ENCODE measurements around the gene DNAH1.

The DNAH1 gene

DNA sequence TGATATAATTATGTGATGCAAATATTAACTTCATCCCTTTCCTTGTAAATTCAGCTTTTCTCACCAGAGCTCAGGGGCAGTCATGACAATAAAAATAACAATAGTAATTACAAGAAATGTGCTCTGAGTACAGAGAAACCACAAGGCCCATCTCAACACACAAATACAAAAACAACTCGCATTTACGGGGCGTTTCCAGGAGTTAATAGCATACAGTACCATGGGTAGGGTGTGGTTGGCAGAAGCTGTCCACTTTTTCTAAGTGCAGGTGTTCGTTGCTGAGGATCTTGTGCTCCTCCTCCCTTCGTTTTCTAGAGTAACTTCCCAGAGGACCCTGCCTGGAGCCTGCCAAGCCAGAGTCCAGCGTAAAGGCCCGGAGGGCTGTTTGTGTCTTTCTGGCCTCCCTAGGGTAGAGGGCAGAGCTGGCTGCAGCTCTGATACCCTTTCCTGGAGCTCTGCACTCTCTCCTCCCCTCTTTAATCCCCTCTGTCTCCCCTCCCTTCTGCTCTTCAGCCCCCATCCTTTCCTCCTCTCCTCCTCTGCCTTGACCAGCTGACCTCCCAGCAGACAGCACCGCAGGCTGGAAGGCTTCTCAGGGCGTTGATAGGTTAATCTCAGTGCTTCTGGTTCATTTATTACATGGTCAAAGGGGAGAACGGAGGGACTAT lies 117.3 kb downstream of the DNAH1 start:
- H3K9me3 Mint-ChIP-seq, result no peaks in the 10 kb centered on the region
- H3K4me1 Mint-ChIP-seq (ENCODE audit: low read depth), result peaks cover 4% of the 10 kb centered on the region
- no peak overlapping the region for H3K27ac Mint-ChIP-seq
- H3K4me3 Mint-ChIP-seq, result no peak overlapping the region
- H3K27me3 Mint-ChIP-seq (ENCODE audit: low read depth), result peaks cover under 1% of the 10 kb centered on the region
- H3K36me3 Mint-ChIP-seq (ENCODE audit: low read depth), result no peaks in the 10 kb centered on the region

GRCh38 chr3:52433996-52434479 lies 117.9 kb downstream of the DNAH1 start:
- Mint-ChIP-seq H3K4me1 (ENCODE audit: low read depth) (peaks cover 4% of the 10 kb centered on the region), H3K4me3 (no peak overlapping the region), H3K27ac (no peak overlapping the region), H3K9me3 (no peaks in the 10 kb centered on the region), H3K36me3 (ENCODE audit: low read depth) (no peaks in the 10 kb centered on the region), H3K27me3 (ENCODE audit: low read depth) (no peaks in the 10 kb centered on the region)

DNA sequence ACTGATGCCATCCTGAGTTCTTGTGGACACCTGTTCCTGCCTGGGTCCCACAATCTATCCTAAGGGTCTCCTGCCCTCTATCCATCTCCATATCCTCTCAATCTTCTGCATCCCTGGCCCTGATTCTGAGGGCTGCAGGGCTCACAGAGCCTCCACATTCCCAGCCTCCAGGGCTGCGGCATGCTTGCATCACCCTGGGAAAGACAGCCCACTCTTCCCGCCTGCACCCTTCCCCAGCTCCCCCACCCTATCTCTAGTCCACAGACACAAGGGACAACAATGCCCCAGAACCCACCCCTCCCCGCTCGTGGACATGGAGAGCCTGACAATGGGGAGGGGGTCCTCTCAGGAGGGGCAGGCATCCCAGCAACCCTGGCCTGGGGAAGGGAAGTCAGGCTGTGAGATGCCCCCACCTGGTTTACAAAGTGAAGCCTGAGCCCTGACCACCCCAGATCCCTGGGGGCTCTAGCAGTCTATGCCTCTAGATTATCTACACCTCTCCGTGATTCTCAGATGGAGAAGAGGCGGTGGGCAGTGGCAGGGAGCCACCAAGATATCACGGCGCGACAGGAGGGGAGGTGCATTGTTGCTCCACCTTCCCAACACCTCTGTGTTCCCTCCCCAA lies 118.5 kb downstream of the DNAH1 start:
- no peaks in the 10 kb centered on the region for H3K9me3 Mint-ChIP-seq
- no peaks in the 10 kb centered on the region for H3K27me3 Mint-ChIP-seq (ENCODE audit: low read depth)
- H3K4me1 Mint-ChIP-seq (ENCODE audit: low read depth), result peaks cover 4% of the 10 kb centered on the region
- H3K27ac Mint-ChIP-seq, result no peak overlapping the region
- H3K4me3 Mint-ChIP-seq, result no peak overlapping the region
- H3K36me3 Mint-ChIP-seq (ENCODE audit: low read depth), result no peaks in the 10 kb centered on the region

DNA sequence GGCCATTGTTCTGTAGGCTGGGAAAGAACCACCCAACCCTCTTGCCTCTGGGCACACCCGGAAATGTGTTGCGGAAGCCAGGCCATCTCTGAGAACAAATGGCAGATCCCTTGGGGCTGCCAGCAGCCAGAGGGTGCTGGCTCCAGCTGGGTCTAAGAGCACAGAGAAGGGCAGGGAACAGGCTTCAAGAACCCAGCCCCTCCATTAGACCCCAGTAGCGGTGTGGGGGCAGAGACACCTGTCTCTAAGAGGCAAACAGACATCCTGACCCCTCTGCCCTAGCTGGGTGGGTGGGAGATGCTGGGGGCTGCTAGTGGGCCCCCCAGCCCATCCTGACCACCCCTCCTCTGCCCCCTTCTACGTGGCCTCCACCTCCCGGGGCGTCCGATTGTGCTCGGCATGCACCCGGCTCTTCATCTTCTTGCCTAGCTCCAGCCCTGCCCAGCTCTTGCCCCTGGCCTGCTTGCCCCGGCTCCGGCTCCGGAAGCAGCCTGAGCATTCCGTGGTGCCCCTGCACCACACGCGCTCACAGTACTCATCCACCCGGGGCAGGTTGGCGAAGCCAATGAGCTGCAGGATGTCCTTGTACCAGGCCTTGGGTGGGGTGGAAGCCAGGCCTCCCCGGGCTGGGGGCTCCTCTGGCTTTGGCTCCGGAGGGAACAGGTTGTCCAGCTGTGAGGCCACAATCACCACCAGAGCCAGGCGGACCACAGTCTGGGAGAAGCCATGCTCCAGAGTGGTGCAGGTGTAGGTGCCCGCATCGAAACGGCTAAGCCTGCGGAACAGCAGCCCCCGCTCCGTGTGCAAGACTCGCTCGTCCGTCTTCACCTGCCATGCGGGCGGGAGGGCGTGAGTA lies 119.4 kb downstream of the DNAH1 start:
- H3K9me3 Mint-ChIP-seq, result no peaks in the 10 kb centered on the region
- H3K4me3 Mint-ChIP-seq, result no peak overlapping the region
- no peaks in the 10 kb centered on the region for H3K27me3 Mint-ChIP-seq (ENCODE audit: low read depth)
- peaks cover 4% of the 10 kb centered on the region for H3K4me1 Mint-ChIP-seq (ENCODE audit: low read depth)
- no peaks in the 10 kb centered on the region for H3K36me3 Mint-ChIP-seq (ENCODE audit: low read depth)
- H3K27ac Mint-ChIP-seq, result no peak overlapping the region

GRCh38 chr3:52436500-52437149 lies 120.5 kb downstream of the DNAH1 start:
- H3K36me3 Mint-ChIP-seq (ENCODE audit: low read depth), result no peaks in the 10 kb centered on the region
- no peak overlapping the region for H3K4me3 Mint-ChIP-seq
- H3K9me3 Mint-ChIP-seq, result no peaks in the 10 kb centered on the region
- H3K4me1 Mint-ChIP-seq (ENCODE audit: low read depth), result peaks cover 4% of the 10 kb centered on the region
- H3K27ac Mint-ChIP-seq, result no peak overlapping the region
- no peaks in the 10 kb centered on the region for H3K27me3 Mint-ChIP-seq (ENCODE audit: low read depth)

GRCh38 chr3:52437326-52438103 lies 121.4 kb downstream of the DNAH1 start:
- no peaks in the 10 kb centered on the region for H3K36me3 Mint-ChIP-seq (ENCODE audit: low read depth)
- H3K27me3 Mint-ChIP-seq (ENCODE audit: low read depth), result no peaks in the 10 kb centered on the region
- no peak overlapping the region for H3K27ac Mint-ChIP-seq
- no peak overlapping the region for H3K4me3 Mint-ChIP-seq
- H3K9me3 Mint-ChIP-seq, result no peaks in the 10 kb centered on the region
- H3K4me1 Mint-ChIP-seq (ENCODE audit: low read depth), result peaks cover 4% of the 10 kb centered on the region

DNA sequence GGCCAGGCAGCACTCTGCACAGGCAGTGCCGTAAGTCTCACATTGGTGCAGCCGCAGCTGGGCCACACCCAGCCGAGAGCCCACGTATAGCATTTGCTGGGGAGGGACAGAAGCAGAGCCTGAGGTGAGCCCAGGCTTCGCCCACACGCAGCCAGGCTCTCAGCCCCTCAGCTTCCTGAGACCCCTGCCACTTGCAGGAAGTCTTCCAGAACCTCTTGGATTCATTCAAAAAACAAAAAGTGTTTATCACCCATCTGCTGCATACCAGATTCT lies 121.9 kb downstream of the DNAH1 start:
- Mint-ChIP-seq H3K27me3 (ENCODE audit: low read depth) (no peaks in the 10 kb centered on the region), H3K4me3 (no peak overlapping the region), H3K9me3 (no peaks in the 10 kb centered on the region), H3K4me1 (ENCODE audit: low read depth) (peaks cover 2% of the 10 kb centered on the region), H3K27ac (no peak overlapping the region), H3K36me3 (ENCODE audit: low read depth) (no peaks in the 10 kb centered on the region)

DNA sequence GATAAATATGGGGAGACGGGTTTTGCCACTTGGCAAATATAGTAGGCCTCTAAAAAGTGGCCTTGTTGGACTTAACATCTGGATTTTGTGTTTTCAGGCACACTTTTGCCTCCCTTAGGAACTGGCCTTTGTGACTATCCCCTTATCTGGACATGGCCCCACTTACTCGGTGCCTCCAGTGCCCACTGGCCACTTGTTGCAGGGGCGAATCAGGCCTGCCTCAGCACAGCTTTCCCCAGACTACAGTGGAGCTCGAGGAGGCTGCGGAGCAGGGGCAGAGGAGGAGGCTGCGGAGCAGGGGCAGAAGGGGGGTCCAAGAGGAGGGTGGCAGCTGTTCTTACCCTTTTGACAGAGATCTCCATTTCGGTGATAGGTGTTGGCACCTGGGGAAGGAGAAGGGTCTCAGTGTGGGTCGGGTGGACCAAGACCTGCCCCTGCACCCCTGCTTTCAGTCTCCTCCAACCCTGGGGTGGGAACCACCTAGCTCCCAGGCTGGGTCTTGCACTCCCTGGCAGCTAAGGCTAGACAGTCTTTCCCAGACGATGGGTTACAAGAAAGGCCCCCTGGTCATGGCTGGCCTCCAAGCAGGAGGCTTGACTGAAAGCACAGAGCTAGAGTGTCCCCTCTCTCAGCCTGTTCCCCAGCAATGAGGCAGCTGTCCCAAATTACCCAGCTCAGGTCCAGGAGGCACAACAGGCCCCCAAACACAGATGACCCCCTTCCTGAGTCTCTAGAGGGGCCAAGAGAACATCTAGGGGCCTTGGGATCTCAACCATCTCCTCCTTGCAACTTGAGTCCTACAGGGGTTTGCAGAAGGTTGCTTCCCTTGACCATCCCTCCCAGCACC lies 122.7 kb downstream of the DNAH1 start:
- Mint-ChIP-seq H3K4me1 (ENCODE audit: low read depth) (no peaks in the 10 kb centered on the region), H3K27me3 (ENCODE audit: low read depth) (no peaks in the 10 kb centered on the region), H3K27ac (no peak overlapping the region), H3K4me3 (no peak overlapping the region), H3K36me3 (ENCODE audit: low read depth) (no peaks in the 10 kb centered on the region), H3K9me3 (no peaks in the 10 kb centered on the region)

- no peak overlapping the region for H3K27ac Mint-ChIP-seq
- no peaks in the 10 kb centered on the region for H3K27me3 Mint-ChIP-seq (ENCODE audit: low read depth)
- H3K36me3 Mint-ChIP-seq (ENCODE audit: low read depth), result no peaks in the 10 kb centered on the region
- no peak overlapping the region for H3K4me3 Mint-ChIP-seq
- H3K9me3 Mint-ChIP-seq, result no peaks in the 10 kb centered on the region
- H3K4me1 Mint-ChIP-seq (ENCODE audit: low read depth), result no peaks in the 10 kb centered on the region
These were observed 123.5 kb downstream of the DNAH1 start for GRCh38 chr3:52439426-52440248.

DNA sequence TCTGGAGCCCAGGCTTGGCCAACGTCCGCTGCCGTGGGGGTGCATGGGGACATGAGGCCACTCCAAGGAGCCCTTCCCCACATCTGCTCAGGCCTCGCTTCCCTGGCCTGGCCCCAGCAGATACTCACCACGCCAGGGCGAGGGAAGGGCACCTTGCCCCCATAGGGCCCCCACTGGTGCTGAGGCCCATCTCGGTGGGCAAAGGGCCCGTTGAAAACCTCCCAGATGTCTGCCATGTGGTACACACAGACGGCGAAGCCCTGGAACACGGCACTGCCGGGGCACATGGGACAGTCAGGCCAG lies 124.1 kb downstream of the DNAH1 start:
- Mint-ChIP-seq H3K4me1 (ENCODE audit: low read depth) (peaks cover 2% of the 10 kb centered on the region), H3K4me3 (no peak overlapping the region), H3K27ac (no peak overlapping the region), H3K9me3 (no peaks in the 10 kb centered on the region), H3K27me3 (ENCODE audit: low read depth) (no peaks in the 10 kb centered on the region), H3K36me3 (ENCODE audit: low read depth) (no peaks in the 10 kb centered on the region)

DNA sequence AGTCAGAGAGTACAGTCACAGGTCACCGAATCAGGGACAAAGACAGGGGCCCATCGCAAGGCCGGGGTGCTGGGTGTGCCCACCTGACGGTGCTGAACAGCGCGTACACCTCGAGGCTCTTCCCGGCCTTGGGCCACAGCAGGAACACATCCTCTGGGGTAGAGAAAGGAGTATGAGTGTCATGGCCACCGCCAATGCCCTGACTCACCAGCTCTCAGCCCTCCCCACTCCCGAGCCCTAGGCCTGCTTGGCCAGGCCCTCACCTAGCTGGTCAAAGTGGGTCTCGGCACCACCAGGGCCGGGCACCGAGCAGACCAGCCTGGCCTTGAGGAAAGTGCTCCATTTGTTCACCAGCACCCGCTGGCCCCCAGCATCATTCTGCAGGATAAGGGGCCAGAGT lies 124.6 kb downstream of the DNAH1 start:
- no peaks in the 10 kb centered on the region for H3K27me3 Mint-ChIP-seq (ENCODE audit: low read depth)
- no peak overlapping the region for H3K27ac Mint-ChIP-seq
- H3K36me3 Mint-ChIP-seq (ENCODE audit: low read depth), result no peaks in the 10 kb centered on the region
- H3K4me3 Mint-ChIP-seq, result no peak overlapping the region
- no peaks in the 10 kb centered on the region for H3K9me3 Mint-ChIP-seq
- H3K4me1 Mint-ChIP-seq (ENCODE audit: low read depth), result peaks cover 2% of the 10 kb centered on the region

- H3K9me3 Mint-ChIP-seq, result no peaks in the 10 kb centered on the region
- no peaks in the 10 kb centered on the region for H3K27me3 Mint-ChIP-seq (ENCODE audit: low read depth)
- H3K27ac Mint-ChIP-seq, result no peak overlapping the region
- H3K4me1 Mint-ChIP-seq (ENCODE audit: low read depth), result peaks cover 2% of the 10 kb centered on the region
- no peak overlapping the region for H3K4me3 Mint-ChIP-seq
- no peaks in the 10 kb centered on the region for H3K36me3 Mint-ChIP-seq (ENCODE audit: low read depth)
These were observed 125.1 kb downstream of the DNAH1 start for GRCh38 chr3:52441091-52441771.
